Upper lobe of left lung (tissue), 6 donors: ENCODE data around the gene DTX3. TPM values are rescaled to one million over a fixed set of nuclear protein-coding genes. Genes with fewer than 3 reads are reported as not detected.

ENCODE experiments used
- ATAC-seq, 2 donors: fragments of 200-7000 bp; cut with Tn5 transposase; one replicate each; pipeline ENCODE4 v1.9.1; 2022; ENCODE audit warnings: mild to moderate bottlenecking in 2 of 2, moderate library complexity in 2 of 2; ENCODE audit not compliant: low FRiP score in 2 of 2
- DNase-seq, 2 donors: peaks; one replicate each; pipeline ENCODE4 v3.0.0-alpha.2; 2019 to 2020
- H3K27ac ChIP-seq, 4 donors: fragments of 200-600 bp; sonication (generic); one replicate each; pipeline ENCODE4 v1.5.1; 2016 to 2019
- H3K27me3 ChIP-seq, 4 donors: fragments of 200-600 bp; sonication (generic); one replicate each; pipeline ENCODE4 v1.5.1; 2017 to 2019
- H3K36me3 ChIP-seq, 4 donors: fragments of 200-600 bp; sonication (generic); one replicate each; pipeline ENCODE4 v1.5.1; 2016 to 2019
- H3K4me1 ChIP-seq, 4 donors: fragments of 200-600 bp; sonication (generic); one replicate each; pipeline ENCODE4 v1.5.1; 2018 to 2019
- H3K4me3 ChIP-seq, 4 donors: fragments of 200-600 bp; sonication (generic); one replicate each; pipeline ENCODE4 v1.5.1; 2017 to 2019; ENCODE audit warnings: mild to moderate bottlenecking in 2 of 4, moderate library complexity in 1 of 4
- H3K9me3 ChIP-seq, 4 donors: fragments of 200-600 bp; sonication (generic); one replicate each; pipeline ENCODE4 v1.5.1; 2018 to 2019
- EP300 ChIP-seq, 4 donors: sonication (generic); formaldehyde crosslinking; IDR thresholded peaks; one replicate each; pipeline ENCODE4 v1.5.1; 2017; ENCODE audit warnings: antibody characterized with exemption in 4 of 4, control low read depth in 2 of 4
- POLR2A ChIP-seq, 4 donors: fragments of 450-650 bp; IDR thresholded peaks; one replicate each; pipeline ENCODE4 v1.5.1; 2016 to 2017; ENCODE audit warnings: antibody characterized with exemption in 4 of 4, mild to moderate bottlenecking in 2 of 4
- POLR2AphosphoS5 ChIP-seq, 2 donors: sonication (generic); formaldehyde crosslinking; IDR thresholded peaks; one replicate each; pipeline ENCODE4 v1.5.1; 2017; ENCODE audit warnings: antibody characterized with exemption in 2 of 2
- WGBS, 2 donors: methylation state at CpG; one replicate each; pipeline ENCODE4 v1.1.5; 2017 to 2018; 5-methylcytosine and 5-hydroxymethylcytosine counted together
- total RNA-seq, 6 donors: library from RNA; depleted of rRNA in 4 of 6; stranded (reverse); fragments of >200 nt in 4 of 6; gene quantifications; one replicate each; pipeline versions ENCODE4 v1.1.0 to v1.2.1, GENCODE V29; 2016 to 2021
- TF ChIP-seq, protein P1 (sequence below), 6 experiments: fragments of 450-650 bp in 4 of 6; fragments of 200-600 bp in 2 of 6; sonication (generic) in 2 of 6; IDR thresholded peaks; one replicate each; pipeline ENCODE4 v1.5.1; 2016 to 2019; ENCODE audit warnings: antibody characterized with exemption in 6 of 6
- donor health status: DM: no; HTN: no; CAD: no; lungs with moderate emphysema.
- donor health status: DM: no; HTN: yes; CAD: no; lungs with severe emphysema.

DTX3 gene
- total RNA-seq, 6 donors from 2014 or later, result 12.8 to 44.0 (median 21.1) TPM

DNA sequence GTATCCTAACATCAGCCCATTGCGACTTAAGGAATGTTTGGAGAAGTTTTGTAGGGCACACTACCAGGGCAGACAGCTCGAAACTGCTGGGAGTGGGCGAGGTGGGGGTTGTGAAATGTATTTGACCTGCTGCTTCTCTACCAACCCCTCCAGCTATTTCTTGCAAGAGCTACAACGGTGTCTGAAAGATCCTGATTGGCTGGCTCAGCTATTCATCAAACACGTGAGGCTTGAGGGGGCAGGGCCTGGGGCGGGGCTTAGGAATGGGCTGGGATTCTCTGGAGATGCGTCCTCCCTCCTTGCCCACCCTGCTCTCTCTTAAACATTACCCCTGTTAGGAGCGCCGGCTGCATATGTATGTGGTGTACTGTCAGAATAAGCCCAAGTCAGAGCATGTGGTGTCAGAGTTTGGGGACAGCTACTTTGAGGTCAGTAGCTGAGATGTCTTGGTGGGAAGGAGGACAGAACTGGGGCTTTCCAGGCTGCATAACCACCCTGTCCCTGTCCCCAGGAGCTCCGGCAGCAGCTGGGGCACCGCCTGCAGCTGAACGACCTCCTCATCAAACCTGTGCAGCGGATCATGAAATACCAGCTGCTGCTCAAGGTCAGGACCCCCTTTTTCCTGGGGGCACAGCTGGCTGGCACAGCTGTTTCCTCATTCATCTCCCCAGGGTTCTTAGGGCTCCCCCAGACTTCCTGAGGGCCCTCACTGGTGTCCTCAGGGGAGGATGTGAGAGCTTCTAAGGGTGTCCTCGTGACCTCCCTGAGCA lies 9.7 kb downstream of the DTX3 start:
- no peak overlapping the region for H3K27ac ChIP-seq
- TF ChIP-seq EP300 (IDR thresholded peaks at IDR 0.05) (no peak), POLR2AphosphoS5 (IDR thresholded peaks at IDR 0.05) (no peak), POLR2A (IDR thresholded peaks at IDR 0.05) (no peak)
- TF ChIP-seq, protein P1, sequence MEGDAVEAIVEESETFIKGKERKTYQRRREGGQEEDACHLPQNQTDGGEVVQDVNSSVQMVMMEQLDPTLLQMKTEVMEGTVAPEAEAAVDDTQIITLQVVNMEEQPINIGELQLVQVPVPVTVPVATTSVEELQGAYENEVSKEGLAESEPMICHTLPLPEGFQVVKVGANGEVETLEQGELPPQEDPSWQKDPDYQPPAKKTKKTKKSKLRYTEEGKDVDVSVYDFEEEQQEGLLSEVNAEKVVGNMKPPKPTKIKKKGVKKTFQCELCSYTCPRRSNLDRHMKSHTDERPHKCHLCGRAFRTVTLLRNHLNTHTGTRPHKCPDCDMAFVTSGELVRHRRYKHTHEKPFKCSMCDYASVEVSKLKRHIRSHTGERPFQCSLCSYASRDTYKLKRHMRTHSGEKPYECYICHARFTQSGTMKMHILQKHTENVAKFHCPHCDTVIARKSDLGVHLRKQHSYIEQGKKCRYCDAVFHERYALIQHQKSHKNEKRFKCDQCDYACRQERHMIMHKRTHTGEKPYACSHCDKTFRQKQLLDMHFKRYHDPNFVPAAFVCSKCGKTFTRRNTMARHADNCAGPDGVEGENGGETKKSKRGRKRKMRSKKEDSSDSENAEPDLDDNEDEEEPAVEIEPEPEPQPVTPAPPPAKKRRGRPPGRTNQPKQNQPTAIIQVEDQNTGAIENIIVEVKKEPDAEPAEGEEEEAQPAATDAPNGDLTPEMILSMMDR (IDR thresholded peaks at IDR 0.05), result no peak
- peaks cover 0 to 20% (median 3%) of the 10 kb centered on the region in 4 donors for H3K27me3 ChIP-seq
- DNase-seq (peak in 1 of 2 donors; percentile 38), ATAC-seq (no peak)
- H3K4me3 ChIP-seq, result no peak overlapping the region
- WGBS, 2 donors, result 54 to 56% methylated on average over 8 to 14 of the region's 14 CpGs
- H3K4me1 ChIP-seq, result peaks cover 11 to 27% (median 23%) of the 10 kb centered on the region in 4 donors
- H3K36me3 ChIP-seq, result no peaks in the 10 kb centered on the region
- H3K9me3 ChIP-seq, result no peaks in the 10 kb centered on the region

DNA sequence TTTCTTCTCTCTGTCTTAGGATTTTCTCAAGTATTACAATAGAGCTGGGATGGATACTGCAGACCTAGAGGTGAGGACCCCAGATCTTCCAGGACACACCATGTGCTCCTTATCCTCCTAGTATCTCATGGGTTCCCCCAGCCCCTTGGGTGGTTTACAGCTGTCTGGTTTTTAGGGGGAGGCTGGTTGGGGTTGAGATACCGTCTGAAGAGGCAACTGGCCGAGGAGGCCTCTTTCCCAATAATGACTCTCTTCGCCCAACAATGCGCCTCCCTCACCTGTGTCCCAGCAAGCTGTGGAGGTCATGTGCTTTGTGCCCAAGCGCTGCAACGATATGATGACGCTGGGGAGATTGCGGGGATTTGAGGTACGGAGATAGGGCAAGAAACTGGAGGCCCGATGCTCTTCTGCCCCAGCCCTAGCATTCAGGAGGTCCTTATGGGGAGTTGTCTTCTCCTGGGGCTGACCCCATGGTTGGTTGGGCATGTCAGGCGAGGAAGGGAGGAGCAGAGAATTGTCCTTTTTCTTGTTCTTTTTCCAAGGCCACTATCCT lies 10.4 kb downstream of the DTX3 start:
- H3K9me3 ChIP-seq, result no peaks in the 10 kb centered on the region
- no peak for DNase-seq
- peaks cover 12 to 32% (median 27%) of the 10 kb centered on the region in 4 donors for H3K4me1 ChIP-seq
- no peak overlapping the region for H3K4me3 ChIP-seq
- ATAC-seq, result no peak
- TF ChIP-seq EP300 (IDR thresholded peaks at IDR 0.05) (no peak), POLR2AphosphoS5 (IDR thresholded peaks at IDR 0.05) (no peak), POLR2A (IDR thresholded peaks at IDR 0.05) (no peak)
- TF ChIP-seq, protein P1 (IDR thresholded peaks at IDR 0.05), result no peak
- H3K36me3 ChIP-seq, result no peaks in the 10 kb centered on the region
- H3K27me3 ChIP-seq, result peaks cover 0 to 27% (median 5%) of the 10 kb centered on the region in 4 donors
- H3K27ac ChIP-seq, result no peak overlapping the region
- 85% methylated on average over 9 to 11 of the region's 11 CpGs for WGBS, 2 donors

DNA sequence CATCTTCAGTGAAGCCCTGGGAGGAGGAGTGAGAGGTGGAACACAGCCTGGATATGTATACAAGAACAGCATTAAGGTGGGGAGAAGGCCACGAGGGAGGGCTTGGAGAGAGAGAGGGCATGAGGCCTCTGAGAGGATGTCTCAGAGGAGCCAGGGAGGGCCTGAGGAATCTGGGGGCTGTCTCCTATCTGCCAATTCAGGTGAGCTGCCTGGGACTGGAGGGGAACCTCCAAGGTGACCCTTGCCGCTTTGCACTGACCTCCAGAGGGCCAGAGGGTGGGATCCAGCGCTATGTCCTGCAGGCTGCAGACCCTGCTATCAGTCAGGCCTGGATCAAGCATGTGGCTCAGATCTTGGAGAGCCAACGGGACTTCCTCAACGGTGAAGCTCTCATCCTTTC lies 11.0 kb downstream of the DTX3 start:
- Histone ChIP-seq H3K36me3 (no peaks in the 10 kb centered on the region), H3K27ac (no peak overlapping the region), H3K9me3 (no peaks in the 10 kb centered on the region), H3K27me3 (peaks cover 0 to 33% (median 7%) of the 10 kb centered on the region in 4 donors), H3K4me3 (no peak overlapping the region), H3K4me1 (peaks cover 9 to 29% (median 25%) of the 10 kb centered on the region in 4 donors)
- no peak for ATAC-seq
- DNase-seq, result no peak
- WGBS, 2 donors, result 86 to 88% methylated on average over 5 of the region's 5 CpGs
- no peak for TF ChIP-seq EP300 (IDR thresholded peaks at IDR 0.05)
- no peak for TF ChIP-seq POLR2A (IDR thresholded peaks at IDR 0.05)
- TF ChIP-seq, protein P1 (IDR thresholded peaks at IDR 0.05), result no peak
- no peak for TF ChIP-seq POLR2AphosphoS5 (IDR thresholded peaks at IDR 0.05)

DNA sequence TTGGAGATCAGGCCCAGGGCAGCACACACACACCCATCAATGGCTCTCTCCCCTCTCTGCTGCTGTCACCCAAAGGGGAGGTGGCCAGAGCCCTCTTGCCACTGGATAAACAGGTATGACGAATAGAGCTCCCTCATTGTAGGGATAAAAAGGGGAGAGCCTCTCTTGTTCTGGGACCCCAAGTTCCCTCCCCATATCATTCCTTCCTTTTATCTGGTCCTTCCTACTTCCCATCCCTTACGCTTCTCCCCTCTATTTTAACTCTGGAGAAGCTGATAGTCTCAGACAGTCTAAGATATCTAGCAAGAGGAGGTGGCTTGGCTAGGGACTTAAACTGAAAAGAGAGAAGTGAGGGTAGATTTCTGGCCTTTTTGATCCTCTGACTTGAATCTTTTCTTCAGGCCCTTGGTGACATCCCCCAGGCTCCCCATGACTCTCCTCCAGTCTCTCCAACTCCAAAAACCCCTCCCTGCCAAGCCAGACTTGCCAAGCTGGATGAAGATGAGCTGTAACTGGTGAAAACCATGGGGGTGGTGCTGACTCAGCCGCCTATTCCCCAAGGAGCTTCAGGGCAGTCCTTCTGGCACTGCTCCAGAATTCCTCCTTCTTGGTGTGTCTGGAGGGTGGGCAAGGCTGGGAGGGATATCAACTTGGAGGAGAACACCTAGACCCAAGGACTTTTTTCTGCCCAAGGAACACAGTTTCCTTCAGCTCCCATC lies 11.9 kb downstream of the DTX3 start:
- Histone ChIP-seq H3K27ac (no peak overlapping the region), H3K36me3 (no peaks in the 10 kb centered on the region), H3K4me3 (no peak overlapping the region), H3K9me3 (no peaks in the 10 kb centered on the region), H3K4me1 (peaks cover 9 to 29% (median 25%) of the 10 kb centered on the region in 4 donors), H3K27me3 (peaks cover 0 to 38% (median 15%) of the 10 kb centered on the region in 4 donors)
- TF ChIP-seq, protein P1 (IDR thresholded peaks at IDR 0.05), result no peak
- no peak for TF ChIP-seq POLR2AphosphoS5 (IDR thresholded peaks at IDR 0.05)
- no peak for TF ChIP-seq EP300 (IDR thresholded peaks at IDR 0.05)
- TF ChIP-seq POLR2A (IDR thresholded peaks at IDR 0.05), result no peak
- ATAC-seq (no peak), DNase-seq (no peak)
- WGBS, 2 donors, result 84 to 87% methylated on average over 3 of the region's 3 CpGs
